H1 (cell line): ENCODE data around the gene MAVS. TPM values are rescaled to one million over a fixed set of nuclear protein-coding genes. Genes with fewer than 3 reads are reported as not detected.

Experiments used
- CTCF ChIA-PET: fragments of 300-600 bp; sonication (Branson Sonifier 250); formaldehyde crosslinking; loops from one replicate; lab custom pipeline; 2021; ENCODE audit not compliant: partially characterized antibody; lab: Charles Lee
- POLR2A ChIA-PET: fragments of 300-600 bp; sonication (Branson Sonifier 250); formaldehyde crosslinking; loops from one replicate; lab custom pipeline; 2021; ENCODE audit warnings: inconsistent platforms; ENCODE audit not compliant: partially characterized antibody; lab: Charles Lee
- DNase-seq, 2 experiments: peaks; one replicate each; pipeline versions ENCODE4 v3.0.0 to v3.0.0-alpha.2; 2010 to 2022; ENCODE audit warnings: low spot score in 2 of 2, low read depth in 1 of 2, mixed read lengths in 1 of 2
- FAIRE-seq: peaks from 2 replicates; lab custom pipeline; 2011; peaks lifted over from hg19 to GRCh38; lab: Jason Lieb, UNC
- H2AFZ ChIP-seq: 2 replicates; pipeline ENCODE4 v1.8.1; 2012; ENCODE audit warnings: low read length, inconsistent platforms
- H2AK5ac ChIP-seq: 2 replicates; pipeline ENCODE4 v1.6.1; 2013; ENCODE audit warnings: low read depth, low read length
- H2BK120ac ChIP-seq: replicated peaks from 2 replicates; pipeline ENCODE3; 2013; ENCODE audit warnings: low read depth, low read length, inconsistent platforms
- H2BK12ac ChIP-seq: 2 replicates; pipeline ENCODE4 v1.6.1; 2013; ENCODE audit warnings: low read depth, low read length
- H2BK15ac ChIP-seq: 2 replicates; pipeline ENCODE4 v1.6.1; 2013; ENCODE audit warnings: low read length
- H2BK20ac ChIP-seq: 2 replicates; pipeline ENCODE4 v1.6.1; 2013; ENCODE audit warnings: low read length
- H2BK5ac ChIP-seq: 2 replicates; pipeline ENCODE4 v1.6.1; 2013; ENCODE audit warnings: low read depth, low read length
- H3K14ac ChIP-seq: 2 replicates; pipeline ENCODE4 v1.6.1; 2013; ENCODE audit warnings: inconsistent platforms; ENCODE audit not compliant: insufficient read length
- H3K18ac ChIP-seq: 2 replicates; pipeline ENCODE4 v1.6.1; 2013; ENCODE audit warnings: low read length; ENCODE audit errors: extremely low read depth
- H3K23ac ChIP-seq: 2 replicates; pipeline ENCODE4 v1.6.1; 2013; ENCODE audit warnings: inconsistent platforms; ENCODE audit not compliant: insufficient read length
- H3K23me2 ChIP-seq: 2 replicates; pipeline ENCODE4 v1.6.1; 2013; ENCODE audit warnings: low read depth, low read length
- H3K27ac ChIP-seq: 2 replicates; pipeline ENCODE4 v1.6.1; 2011; ENCODE audit warnings: low read depth, low read length, inconsistent platforms
- H3K27me3 ChIP-seq, 4 experiments: replicated peaks in 1 of 4; 1 replicate in 1 of 4; 2 replicates in 3 of 4; pipeline versions ENCODE4 v1.6.1 to v1.8.1; 2011 to 2013; ENCODE audit warnings: low read length in 3 of 4, mild to moderate bottlenecking in 3 of 4, inconsistent platforms in 2 of 4, mixed read lengths in 2 of 4, moderate library complexity in 1 of 4; ENCODE audit not compliant: control insufficient read depth in 3 of 4, insufficient read depth in 3 of 4; ENCODE audit errors: extremely low read depth in 1 of 4
- H3K36me3 ChIP-seq, 4 experiments: 2 replicates each; pipeline versions ENCODE4 v1.6.1 to v1.8.1; 2011 to 2013; ENCODE audit warnings: mild to moderate bottlenecking in 4 of 4, low read length in 3 of 4, moderate library complexity in 2 of 4, control low read depth in 1 of 4, inconsistent platforms in 1 of 4; ENCODE audit not compliant: insufficient read depth in 4 of 4, control insufficient read depth in 2 of 4
- H3K4ac ChIP-seq: replicated peaks from 2 replicates; pipeline ENCODE3; 2013; ENCODE audit warnings: low read length, low read depth, mixed read lengths, inconsistent platforms; ENCODE audit not compliant: insufficient read length
- H3K4me1 ChIP-seq, 4 experiments: replicated peaks in 1 of 4; 1 replicate in 1 of 4; 2 replicates in 3 of 4; pipeline versions ENCODE4 v1.6.1 to v1.8.1; 2011 to 2013; ENCODE audit warnings: low read length in 3 of 4, inconsistent platforms in 2 of 4, mixed read lengths in 1 of 4; ENCODE audit not compliant: insufficient read depth in 4 of 4, control insufficient read depth in 3 of 4
- H3K4me2 ChIP-seq, 2 experiments: 2 replicates each; pipeline versions ENCODE4 v1.6.1 to v1.8.1; 2011 to 2013; ENCODE audit warnings: low read depth in 2 of 2, low read length in 2 of 2, control low read depth in 1 of 2, inconsistent platforms in 1 of 2, mild to moderate bottlenecking in 1 of 2; ENCODE audit not compliant: insufficient read depth in 1 of 2
- H3K4me3 ChIP-seq, 4 experiments: fragments of 200-600, 300-600 bp in 1 of 4; sonication (generic), shearing (Covaris generic), sonication (Bioruptor Twin) in 1 of 4; 2 replicates each; pipeline versions ENCODE4 v1.5.1 to v1.8.1; 2011 to 2016; ENCODE audit warnings: low read length in 4 of 4, low read depth in 3 of 4, control low read depth in 2 of 4, inconsistent platforms in 2 of 4, mild to moderate bottlenecking in 2 of 4, mixed read lengths in 1 of 4, moderate library complexity in 1 of 4; ENCODE audit not compliant: insufficient read depth in 2 of 4; ENCODE audit errors: extremely low read depth in 1 of 4
- H3K56ac ChIP-seq: replicated peaks from 2 replicates; pipeline ENCODE3; 2013; ENCODE audit warnings: low read depth, mild to moderate bottlenecking, mixed read lengths, low read length, inconsistent platforms; ENCODE audit not compliant: insufficient read length
- H3K79me1 ChIP-seq: 2 replicates; pipeline ENCODE4 v1.6.1; 2013; ENCODE audit warnings: low read depth, low read length, control low read depth
- H3K79me2 ChIP-seq, 2 experiments: 2 replicates each; pipeline versions ENCODE4 v1.6.1 to v1.8.1; 2012 to 2013; ENCODE audit warnings: low read length in 2 of 2, mild to moderate bottlenecking in 2 of 2, inconsistent platforms in 1 of 2; ENCODE audit not compliant: insufficient read depth in 2 of 2, control insufficient read depth in 1 of 2
- H3K9ac ChIP-seq, 4 experiments: replicated peaks in 1 of 4; 1 replicate in 1 of 4; 2 replicates in 3 of 4; pipeline versions ENCODE4 v1.6.1 to v1.8.1; 2011 to 2013; ENCODE audit warnings: low read depth in 3 of 4, low read length in 3 of 4, control low read depth in 2 of 4, mild to moderate bottlenecking in 2 of 4, moderate library complexity in 2 of 4, inconsistent platforms in 1 of 4; ENCODE audit errors: extremely low read depth in 1 of 4
- H3K9me3 ChIP-seq, 2 experiments: 2 replicates each; pipeline versions ENCODE4 v1.6.1 to v1.8.1; 2012 to 2013; ENCODE audit warnings: mild to moderate bottlenecking in 2 of 2, moderate library complexity in 2 of 2, control low read depth in 1 of 2, inconsistent platforms in 1 of 2, low read depth in 1 of 2, low read length in 1 of 2, mixed read lengths in 1 of 2; ENCODE audit not compliant: insufficient read depth in 2 of 2
- H4K20me1 ChIP-seq, 2 experiments: replicated peaks in 1 of 2; 2 replicates each; pipeline versions ENCODE3 to v1.8.1; 2011 to 2013; ENCODE audit warnings: inconsistent platforms in 2 of 2, low read length in 2 of 2, mild to moderate bottlenecking in 1 of 2; ENCODE audit not compliant: insufficient read depth in 2 of 2, control insufficient read depth in 1 of 2
- H4K5ac ChIP-seq: 2 replicates; pipeline ENCODE4 v1.6.1; 2013; ENCODE audit warnings: low read length, low read depth, mixed read lengths, inconsistent platforms; ENCODE audit not compliant: insufficient read length
- H4K8ac ChIP-seq: 2 replicates; pipeline ENCODE4 v1.8.0; 2013; ENCODE audit warnings: mild to moderate bottlenecking, moderate library complexity, low read length, inconsistent platforms; ENCODE audit not compliant: insufficient read depth; ENCODE audit errors: extremely low read depth
- H4K91ac ChIP-seq: replicated peaks from 2 replicates; pipeline ENCODE3; 2013; ENCODE audit warnings: low read length, mixed read lengths, inconsistent platforms; ENCODE audit not compliant: insufficient read length
- RXRA ChIP-seq: IDR thresholded peaks from 2 replicates; pipeline ENCODE4 v1.6.1; 2011; ENCODE audit warnings: low read depth, mild to moderate bottlenecking, low read length, moderate library complexity; ENCODE audit not compliant: insufficient read depth
- TAF7 ChIP-seq: optimal IDR thresholded peaks from 2 replicates; pipeline ENCODE3; 2011; ENCODE audit warnings: low read depth, mild to moderate bottlenecking, inconsistent platforms, low read length, moderate library complexity, borderline replicate concordance
- WGBS, 2 experiments: shearing (Covaris generic) in 1 of 2; methylation state at CpG; one replicate each; pipeline versions ENCODE4 v1.1.6 to v1.1.7; 2013 to 2015; ENCODE audit warnings: low lambda C conversion rate in 2 of 2, mixed read lengths in 2 of 2, inconsistent platforms in 1 of 2, low coverage in 1 of 2, missing lambda C conversion rate in 1 of 2; ENCODE audit not compliant: insufficient replicate concordance in 2 of 2, insufficient coverage in 1 of 2, insufficient read length in 1 of 2; ENCODE audit errors: extremely low coverage in 1 of 2, missing lambda C conversion rate in 1 of 2; 5-methylcytosine and 5-hydroxymethylcytosine counted together
- polyA plus RNA-seq, 7 experiments: library from polyadenylated mRNA; depleted of rRNA in 3 of 7; stranded (reverse) in 5 of 7; unstranded in 2 of 7; fragments of >200 nt in 5 of 7; fragments of 200-250 nt in 2 of 7; gene quantifications; 1 replicate in 5 of 7; 2 replicates in 1 of 7; 4 replicates in 1 of 7; pipeline versions ENCODE4 v1.2.1 to v1.2.3, GENCODE V29; 2011 to 2013; ENCODE audit warnings: missing spikeins in 2 of 7, mixed read lengths in 2 of 7
- total RNA-seq: library from RNA; stranded (reverse); fragmentation: NEBNext Ultra II Directional; extraction: Animal tissue kit (Norgen Biotek cat#: 25700); gene quantifications from 2 replicates; pipeline ENCODE4 v1.2.1, GENCODE V29; 2021

The MAVS gene
- total and polyA plus RNA-seq, 2 of the 8 experiments (the other 6 are each of a cell fraction or from before 2014, with no cell fraction given): 9.9 to 24.3 TPM

DNA sequence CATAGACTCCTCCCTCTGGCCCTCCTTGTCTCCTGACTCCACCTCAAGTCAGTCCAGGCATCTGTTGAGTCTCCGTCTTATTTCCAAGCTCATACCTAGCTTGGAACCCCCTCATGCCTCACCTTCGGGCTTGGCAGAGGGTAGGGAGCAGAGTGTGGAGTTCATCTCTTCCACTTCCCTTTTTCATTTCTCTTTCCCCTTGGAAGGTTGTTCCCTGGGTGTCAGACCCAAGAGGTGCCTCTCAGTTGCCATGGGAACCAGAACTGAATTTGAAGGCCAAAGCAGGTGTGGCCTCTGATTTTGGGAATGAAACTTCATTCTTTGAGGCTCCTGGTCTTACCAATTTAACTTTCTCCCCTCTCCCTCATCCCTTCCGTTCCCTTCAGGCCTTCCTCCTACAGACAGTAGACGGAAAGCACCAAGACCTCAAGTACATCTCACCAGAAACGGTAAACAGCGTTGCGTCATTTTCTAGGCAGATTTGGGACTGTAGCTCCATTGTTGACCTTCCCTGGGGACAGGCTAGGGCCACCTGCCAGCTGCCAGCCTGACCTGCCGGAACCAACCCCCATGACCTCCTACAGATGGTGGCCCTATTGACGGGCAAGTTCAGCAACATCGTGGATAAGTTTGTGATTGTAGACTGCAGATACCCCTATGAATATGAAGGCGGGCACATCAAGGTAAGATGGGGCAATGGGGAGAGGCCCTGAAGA lies 44.0 kb upstream of the MAVS start:
- H3K27me3 ChIP-seq: no peaks in the 10 kb centered on the region
- CTCF ChIA-PET: interaction anchor here (1.0 kb wide), 1 partner anchor 269 kb away, joined by 3 read pairs; no protein-coding TSS in a partner anchor

More for the DNA sequence above, 44.0 kb upstream of the MAVS start:
- no peak overlapping the region for H2BK12ac ChIP-seq
- no peak overlapping the region for H3K4me2 ChIP-seq
- no peak overlapping the region for H3K14ac ChIP-seq
- no peak overlapping the region for H3K4ac ChIP-seq
- 96% methylated on average over 11 of the region's 11 CpGs; no CpG with 5 or more reads in 1 of the 2 experiments for WGBS, 2 experiments
- H2AK5ac ChIP-seq: no peak overlapping the region
- no peak overlapping the region for H4K8ac ChIP-seq
- no peak overlapping the region for H4K91ac ChIP-seq
- no peak overlapping the region for H3K9ac ChIP-seq
- peaks cover 3% of the 10 kb centered on the region in 2 experiments for H4K20me1 ChIP-seq
- H3K27ac ChIP-seq: no peak overlapping the region
- no peaks in the 10 kb centered on the region for H3K23me2 ChIP-seq
- H3K79me1 ChIP-seq: no peaks in the 10 kb centered on the region; the same call in 1 of the 2 replicates
- no peak overlapping the region for H2BK120ac ChIP-seq
- no peak overlapping the region for H3K23ac ChIP-seq
- no peak overlapping the region for H3K56ac ChIP-seq
- no peak for DNase-seq
- no peaks in the 10 kb centered on the region for H3K79me2 ChIP-seq
- no peak overlapping the region for H2BK20ac ChIP-seq
- H3K4me1 ChIP-seq: peaks cover 14 to 34% (median 30%) of the 10 kb centered on the region in 4 experiments
- no peaks in the 10 kb centered on the region for H3K9me3 ChIP-seq
- H2BK5ac ChIP-seq: no peak overlapping the region
- H4K5ac ChIP-seq: no peak overlapping the region
- no peak for FAIRE-seq
- TF ChIP-seq RXRA: no peak
- no peak for TF ChIP-seq TAF7
- no peak overlapping the region for H3K18ac ChIP-seq
- peaks cover 4 to 35% (median 30%) of the 10 kb centered on the region in 4 experiments for H3K36me3 ChIP-seq
- no peak overlapping the region for H3K4me3 ChIP-seq
- H2AFZ ChIP-seq: no peak overlapping the region
- no peak overlapping the region for H2BK15ac ChIP-seq
- POLR2A ChIA-PET: no interaction called here
